Urothelium cell line (cell line): ENCODE measurements around the gene TMOD1.

Experiments used
- DNase-seq: peaks from one replicate; pipeline ENCODE4 v3.0.0; 2011; ENCODE audit warnings: low spot score, mixed read lengths
- FAIRE-seq: peaks from 2 replicates; lab custom pipeline; 2011; peaks lifted over from hg19 to GRCh38; lab: Jason Lieb, UNC

Gene TMOD1

DNA sequence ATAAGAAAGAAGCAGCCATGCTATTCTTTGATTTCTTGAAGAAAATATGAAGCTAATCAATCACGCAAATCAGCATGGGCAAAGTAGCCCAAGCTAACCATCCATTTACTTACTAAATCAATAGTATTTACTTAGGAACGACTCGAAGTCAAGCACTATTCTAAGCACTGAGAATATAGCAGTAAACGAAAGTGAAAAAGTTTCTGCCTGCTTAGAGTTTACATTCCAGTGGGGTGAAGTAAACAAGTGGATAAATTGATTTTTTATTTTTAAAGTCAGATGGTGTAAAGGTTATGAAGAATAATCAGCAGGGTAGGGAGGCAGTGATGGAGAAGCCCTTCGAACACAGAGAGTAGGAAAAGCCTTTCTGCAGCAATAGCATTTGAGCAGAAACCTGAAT, 126.2 kb downstream of the TMOD1 start:
- FAIRE-seq (no peak), DNase-seq (no peak)

- DNase-seq (no peak), FAIRE-seq (no peak)
Observed at GRCh38 chr9:97628668-97629067, 127.2 kb downstream of the TMOD1 start.

DNA sequence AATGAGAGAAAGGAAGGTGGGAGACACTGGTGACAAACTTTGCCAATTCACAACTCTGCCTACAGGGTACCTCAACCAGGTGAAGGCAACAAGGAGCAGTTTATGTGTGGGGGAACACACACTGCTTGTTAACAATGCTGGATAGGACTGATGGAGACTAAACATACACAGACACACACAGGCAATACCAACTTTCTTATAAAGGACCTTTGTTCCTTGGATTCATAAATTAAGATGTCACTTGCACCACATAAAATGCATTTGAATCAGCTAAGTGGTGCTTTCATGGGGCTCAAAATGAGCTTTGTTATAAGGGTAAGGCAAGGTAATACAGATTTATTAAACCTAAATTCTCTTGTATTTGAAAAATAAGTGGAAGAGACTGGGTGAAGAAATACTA, 127.7 kb downstream of the TMOD1 start:
- no peak for FAIRE-seq
- no peak for DNase-seq

GRCh38 chr9:97630591-97630990, 129.1 kb downstream of the TMOD1 start:
- DNase-seq (no peak), FAIRE-seq (no peak)

DNA sequence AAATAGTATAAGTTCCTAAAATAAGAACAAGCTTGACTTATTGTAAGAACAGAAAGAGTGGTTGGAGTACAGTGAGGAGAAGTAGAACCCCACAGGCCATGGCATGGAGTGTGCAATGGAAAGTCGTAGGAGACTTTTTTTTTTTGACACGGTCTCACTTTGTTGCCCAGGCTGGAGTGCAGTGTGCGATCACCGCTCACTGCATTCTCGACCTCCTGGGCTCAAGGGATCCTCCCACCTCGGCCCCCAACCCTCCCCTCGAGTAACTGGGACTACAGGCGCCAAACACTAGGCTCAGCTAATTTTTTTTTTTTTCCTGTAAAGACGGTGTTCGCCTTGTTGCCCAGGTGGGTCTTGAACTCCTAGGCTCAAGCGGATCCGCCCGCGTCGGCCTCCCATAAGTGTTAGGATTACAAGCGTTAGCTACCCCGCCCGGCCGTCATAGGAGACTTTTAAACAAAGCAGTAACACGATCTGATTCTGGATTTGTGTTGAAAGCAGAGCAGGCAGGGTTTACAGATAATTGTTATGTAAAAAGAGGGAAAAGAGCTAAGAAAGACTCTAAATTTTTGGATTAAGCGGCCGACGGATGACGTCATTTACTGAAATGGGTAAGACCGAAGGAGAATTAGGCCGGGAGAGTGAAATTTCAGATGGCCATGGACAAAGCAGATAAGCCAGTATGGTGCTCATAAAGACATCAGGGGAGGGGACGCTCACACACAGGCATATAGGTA, 130.9 kb downstream of the TMOD1 start:
- DNase-seq (no peak), FAIRE-seq (no peak)

- no peak for FAIRE-seq
- DNase-seq: peak; percentile 96
Observed at GRCh38 chr9:97632985-97633858, 131.8 kb downstream of the TMOD1 start, which contains the start of the genes NCBP1 and TSTD2. NCBP1 (plus strand) TSS chr9:97633821; CDS start chr9:97633882, 61 bp downstream. TSTD2 (minus strand) TSS chr9:97633368; CDS start chr9:97627562, 5,806 bp downstream.

DNA sequence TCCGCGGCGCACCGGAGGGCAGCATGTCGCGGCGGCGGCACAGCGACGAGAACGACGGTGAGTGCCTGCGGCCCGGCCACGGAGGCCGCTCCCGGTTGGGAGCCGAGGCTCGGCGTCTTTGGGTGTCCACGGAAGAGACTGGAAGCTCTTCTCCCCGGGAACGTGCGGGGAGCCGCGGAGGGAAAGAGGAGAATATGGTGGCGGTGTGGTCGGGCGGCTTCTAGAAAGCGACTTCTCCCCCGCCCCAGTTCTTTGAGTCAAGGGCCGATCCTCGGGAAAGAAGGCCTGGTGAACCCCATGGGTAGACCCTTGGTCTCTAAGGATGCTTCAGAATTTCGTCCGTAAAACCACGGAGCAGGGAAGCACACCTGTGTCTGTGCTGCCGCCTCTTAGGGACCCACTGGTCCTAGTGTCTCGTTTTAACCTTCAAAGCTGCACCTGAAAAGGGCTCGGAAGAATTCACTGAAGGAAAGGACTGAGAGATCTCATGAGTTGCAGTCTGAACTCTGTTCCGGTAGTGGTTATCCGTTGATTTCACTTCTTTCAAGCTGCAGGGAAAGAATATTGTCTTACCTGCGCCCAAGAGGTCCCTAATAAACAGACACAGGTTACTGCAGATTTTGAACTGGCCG, 132.5 kb downstream of the TMOD1 start:
- FAIRE-seq (no peak), DNase-seq (no peak)

- no peak for DNase-seq
- no peak for FAIRE-seq
Observed at GRCh38 chr9:97635026-97635425, 133.6 kb downstream of the TMOD1 start.

DNA sequence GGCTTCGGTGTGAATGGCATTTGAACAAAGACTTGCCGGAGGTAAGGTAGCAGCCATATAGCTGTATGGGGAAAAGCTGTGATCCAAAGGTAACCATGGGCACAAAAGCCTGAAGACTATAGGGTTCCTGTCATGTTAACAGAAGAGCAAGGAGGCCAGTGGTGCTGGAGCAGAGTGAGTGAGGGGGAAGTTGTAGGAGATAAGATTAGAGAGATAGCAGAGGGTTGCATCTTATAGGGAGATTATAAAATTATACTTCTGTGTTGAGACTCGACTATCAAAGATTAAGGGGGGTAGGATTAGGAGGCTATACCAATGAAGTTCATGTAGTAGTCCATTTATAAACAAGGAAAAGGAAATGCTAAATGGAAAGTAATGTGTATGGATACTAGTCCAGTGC, 135.4 kb downstream of the TMOD1 start:
- DNase-seq (no peak), FAIRE-seq (no peak)

DNA sequence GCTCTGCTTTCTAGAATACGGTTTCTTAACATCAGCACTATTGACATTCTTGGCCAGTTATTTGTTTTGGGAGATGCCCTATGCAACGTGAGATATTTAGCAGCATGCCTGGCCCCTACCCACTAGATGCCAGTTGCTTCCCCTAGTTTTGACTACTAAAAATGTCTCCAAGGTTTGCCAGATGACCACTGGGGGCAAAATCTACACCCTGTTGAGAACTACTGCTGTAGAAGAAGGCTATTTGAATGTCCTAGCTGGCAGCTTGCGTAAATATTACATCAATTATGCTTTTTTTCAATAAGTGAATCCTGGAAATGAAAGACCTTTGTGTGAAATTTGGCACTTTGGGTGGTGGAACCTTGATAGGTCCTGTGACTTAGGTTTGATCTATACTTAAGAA, 137.2 kb downstream of the TMOD1 start:
- DNase-seq (no peak), FAIRE-seq (no peak)

DNA sequence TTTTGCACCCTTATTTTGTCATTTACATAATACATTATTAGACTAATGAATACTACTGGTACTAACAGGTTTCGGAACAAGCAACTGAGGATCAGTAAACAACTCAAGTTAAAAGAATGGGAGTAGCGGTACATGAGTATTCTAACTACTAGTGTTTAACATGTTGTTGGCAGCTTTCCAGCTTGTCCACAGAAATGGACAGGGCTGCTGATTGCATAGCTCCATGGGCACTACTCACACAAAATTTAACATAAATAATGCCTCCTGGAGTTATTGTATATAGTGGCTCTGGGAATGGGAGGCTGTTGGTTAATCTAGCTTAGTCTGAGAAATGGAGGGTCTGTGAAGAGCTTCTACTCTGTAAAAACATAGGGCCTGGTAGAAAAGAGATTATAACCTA, 138.9 kb downstream of the TMOD1 start:
- no peak for DNase-seq
- FAIRE-seq: no peak

DNA sequence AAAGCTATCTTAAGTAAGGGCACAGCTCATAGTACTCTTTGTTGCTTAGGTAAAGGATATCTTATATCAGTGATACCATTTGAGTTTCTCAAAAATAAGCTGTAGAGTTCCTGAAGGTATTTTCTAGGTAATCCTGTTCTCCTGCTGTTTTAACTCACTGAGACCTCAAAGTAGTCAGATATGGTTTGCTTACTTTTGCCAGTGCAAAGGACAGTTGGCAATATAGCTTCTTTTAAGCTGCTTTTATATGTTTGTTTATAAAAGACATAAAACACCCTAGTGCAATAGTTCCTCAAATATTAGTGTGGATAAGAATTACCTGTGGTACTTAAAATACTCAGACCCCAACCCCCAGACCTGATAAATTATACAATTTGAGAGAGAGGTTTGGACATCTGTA, 144.3 kb downstream of the TMOD1 start:
- no peak for DNase-seq

GRCh38 chr9:97647996-97648395, 146.5 kb downstream of the TMOD1 start:
- DNase-seq (no peak), FAIRE-seq (no peak)

More for the DNA sequence above, 144.3 kb downstream of the TMOD1 start:
- FAIRE-seq: no peak
